ENCODE data around the gene CUBN.
"Not testable (repeated sequence)": the region's sequence is repeated elsewhere in the genome, so short reads cannot be mapped to it uniquely, and the experiment has no call there.

Gene CUBN

DNA sequence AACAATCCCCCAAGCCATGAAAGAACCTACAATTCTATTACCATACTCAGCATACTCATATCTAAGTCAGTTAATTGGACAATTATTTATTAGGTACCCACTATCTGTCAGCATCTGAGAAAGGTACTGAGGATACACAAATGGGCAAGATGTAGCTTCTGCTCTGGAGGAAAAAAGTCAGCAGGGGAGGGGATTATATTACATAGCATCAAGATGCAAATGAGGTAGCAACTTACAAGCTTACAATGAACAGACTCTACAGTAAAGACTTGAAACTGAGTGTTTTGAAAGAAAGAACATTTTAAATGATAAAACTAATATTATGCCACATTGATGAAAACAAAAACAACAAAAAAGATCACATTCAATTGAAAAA is 10.8 kb upstream of the CUBN start:
- DNase-seq = no peak

DNA sequence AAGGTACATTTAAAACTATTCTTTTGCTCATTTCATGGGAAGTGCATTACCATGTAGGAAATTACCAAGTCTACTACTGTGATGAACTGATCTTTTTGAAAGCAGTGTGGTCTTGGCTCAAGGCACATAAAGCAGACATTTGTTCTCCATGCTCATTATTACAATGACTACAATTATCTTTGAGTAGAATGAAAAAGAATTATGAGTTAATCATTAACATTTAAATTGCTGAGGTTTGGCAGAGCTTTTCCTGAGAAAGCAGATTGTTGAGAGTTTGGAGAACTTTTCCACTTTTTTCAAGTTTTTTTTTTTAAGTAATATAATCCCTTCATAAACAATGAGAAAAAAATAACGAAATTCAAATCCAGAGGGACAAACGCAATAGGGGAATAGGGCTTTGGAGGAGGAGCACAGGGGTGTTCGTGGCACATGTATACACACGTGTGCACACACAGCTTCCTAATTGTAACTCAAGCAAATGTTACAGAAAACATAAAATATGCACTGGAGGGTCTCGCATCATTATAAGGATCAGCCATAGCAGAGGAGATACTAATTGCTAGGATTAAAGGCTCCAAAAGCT is 8.9 kb upstream of the CUBN start:
- peak; percentile 44 for DNase-seq

DNA sequence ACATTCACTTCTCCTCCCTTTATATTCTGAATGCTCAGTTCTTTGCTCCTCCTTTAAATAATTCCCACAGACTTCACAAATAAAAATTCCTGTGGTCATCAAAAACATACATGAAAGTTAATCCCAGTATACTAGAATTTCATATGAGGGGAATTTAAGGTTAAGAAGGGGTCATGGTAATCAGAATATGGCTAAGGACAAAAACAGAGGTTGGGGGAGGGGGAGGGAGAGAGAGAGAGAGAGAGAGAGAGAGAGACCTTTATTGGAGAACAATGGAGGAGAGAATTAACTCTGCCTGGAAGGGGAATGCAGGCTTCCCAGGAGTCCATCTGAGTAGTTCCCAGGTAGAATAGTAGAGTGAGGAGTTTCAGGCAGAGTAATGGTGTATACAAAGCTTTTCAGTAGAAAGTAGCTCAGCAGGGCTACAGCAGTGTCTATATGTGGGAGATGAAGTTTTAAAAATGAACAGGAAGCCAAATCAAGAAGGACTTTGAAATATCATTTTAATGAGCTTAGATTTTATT is 5.2 kb upstream of the CUBN start:
- DNase-seq = no peak

DNA sequence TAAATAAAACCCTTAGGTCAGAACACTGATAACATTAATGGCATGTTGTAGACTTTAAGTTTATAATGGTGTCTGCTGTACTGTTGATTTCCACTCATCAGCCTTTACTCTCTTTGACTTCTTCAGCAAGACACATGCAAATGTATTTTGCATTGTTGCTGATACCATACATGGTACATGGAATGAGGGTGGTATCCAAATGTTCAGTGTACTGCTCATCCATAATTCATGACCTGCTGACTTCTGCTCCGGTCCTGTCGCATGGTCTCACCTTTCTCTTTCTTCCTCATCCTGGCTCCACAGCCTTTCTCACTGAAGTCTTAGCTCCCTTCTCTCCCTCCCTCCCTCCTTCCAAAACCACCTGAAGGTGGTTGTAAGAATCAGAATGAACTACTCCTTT is 4.7 kb upstream of the CUBN start:
- no peak for DNase-seq

DNA sequence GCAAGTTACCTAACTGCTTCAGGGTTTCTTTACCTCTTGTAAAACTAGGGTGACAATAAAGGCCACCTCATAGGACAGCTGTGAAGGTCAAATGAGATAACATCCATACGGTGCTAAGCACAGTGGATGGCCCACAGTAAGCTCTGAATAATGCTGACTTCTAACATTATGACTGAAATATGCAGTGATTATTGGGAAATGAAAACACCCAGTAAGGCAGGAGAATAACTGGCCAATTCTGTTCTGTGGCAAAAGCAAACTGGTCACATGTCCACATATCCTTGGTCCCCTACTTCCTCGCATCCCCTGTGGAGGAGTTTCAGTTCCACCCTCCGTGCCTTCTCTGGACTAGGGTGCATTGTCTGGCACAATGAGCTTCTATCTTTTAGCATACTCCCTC is 1.4 kb downstream of the CUBN start:
- DNase-seq = no peak

DNA sequence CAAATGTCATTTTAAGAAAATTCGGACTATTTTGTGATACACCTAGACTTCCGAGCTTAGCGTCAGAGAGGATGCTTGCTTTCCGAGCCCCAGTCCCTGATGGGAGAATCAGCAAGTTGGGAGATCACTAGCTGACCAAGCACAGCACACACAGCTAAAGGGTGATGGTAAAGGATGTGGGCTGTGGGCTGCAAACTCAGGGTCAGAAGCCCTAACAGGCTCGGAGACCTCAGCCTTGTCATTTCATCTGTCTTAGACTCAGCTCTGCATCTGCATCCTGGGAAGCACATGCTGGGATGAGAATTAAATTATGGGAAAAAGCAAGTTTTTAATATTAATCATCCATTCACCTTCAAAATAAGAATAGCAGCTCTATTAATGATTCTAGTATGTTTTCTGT is 3.3 kb downstream of the CUBN start:
- no peak for DNase-seq

DNA sequence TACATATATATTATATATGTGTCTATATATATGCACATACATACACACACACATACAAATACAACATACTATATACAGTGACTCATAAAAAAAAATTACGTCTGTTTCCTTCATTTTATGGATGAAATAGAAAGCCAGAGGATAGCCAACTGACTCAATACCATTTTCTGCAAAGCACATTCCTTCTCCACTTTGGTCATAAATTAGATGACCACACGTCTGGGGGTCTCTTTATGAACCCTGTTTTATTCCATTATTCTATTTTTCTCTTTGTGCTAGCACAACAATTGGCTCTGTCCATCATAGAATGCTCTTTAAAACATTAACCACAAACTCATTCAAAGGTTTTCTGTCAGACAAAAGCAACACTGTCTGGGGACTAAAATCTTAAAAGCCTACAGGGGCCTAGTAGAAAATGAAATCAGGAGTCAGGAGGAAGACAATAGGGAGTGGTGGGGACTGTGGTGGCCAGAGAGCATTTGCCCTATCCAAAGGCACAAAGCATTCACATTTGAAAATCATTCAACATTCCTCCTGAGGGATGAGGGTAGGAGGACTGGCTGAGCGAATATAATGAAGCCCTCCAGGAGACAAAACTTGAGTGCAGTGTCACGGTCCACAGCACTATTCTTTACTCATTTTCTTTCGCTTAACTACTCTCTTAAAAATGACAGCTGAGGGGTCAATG is 4.3 kb downstream of the CUBN start:
- no peak for DNase-seq

DNA sequence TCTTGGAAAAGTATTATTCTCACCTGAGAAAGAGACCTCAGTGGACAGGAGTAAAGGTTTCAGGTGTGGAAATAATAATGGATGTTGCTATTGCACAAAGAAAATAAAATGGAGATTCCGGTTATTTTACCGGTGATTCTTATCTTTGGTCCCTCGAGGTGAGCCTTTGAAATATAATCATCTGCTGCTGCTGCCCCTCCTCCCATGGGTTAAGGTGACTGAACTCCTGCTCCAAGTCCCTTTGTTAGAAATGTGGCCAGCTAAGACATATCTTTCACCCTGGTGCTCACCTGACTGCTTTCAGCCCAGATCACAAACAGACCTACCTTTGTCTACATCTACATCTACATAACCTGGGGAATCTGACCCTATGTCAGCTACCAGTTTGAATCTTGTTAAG is 5.7 kb downstream of the CUBN start:
- no peak for DNase-seq

DNA sequence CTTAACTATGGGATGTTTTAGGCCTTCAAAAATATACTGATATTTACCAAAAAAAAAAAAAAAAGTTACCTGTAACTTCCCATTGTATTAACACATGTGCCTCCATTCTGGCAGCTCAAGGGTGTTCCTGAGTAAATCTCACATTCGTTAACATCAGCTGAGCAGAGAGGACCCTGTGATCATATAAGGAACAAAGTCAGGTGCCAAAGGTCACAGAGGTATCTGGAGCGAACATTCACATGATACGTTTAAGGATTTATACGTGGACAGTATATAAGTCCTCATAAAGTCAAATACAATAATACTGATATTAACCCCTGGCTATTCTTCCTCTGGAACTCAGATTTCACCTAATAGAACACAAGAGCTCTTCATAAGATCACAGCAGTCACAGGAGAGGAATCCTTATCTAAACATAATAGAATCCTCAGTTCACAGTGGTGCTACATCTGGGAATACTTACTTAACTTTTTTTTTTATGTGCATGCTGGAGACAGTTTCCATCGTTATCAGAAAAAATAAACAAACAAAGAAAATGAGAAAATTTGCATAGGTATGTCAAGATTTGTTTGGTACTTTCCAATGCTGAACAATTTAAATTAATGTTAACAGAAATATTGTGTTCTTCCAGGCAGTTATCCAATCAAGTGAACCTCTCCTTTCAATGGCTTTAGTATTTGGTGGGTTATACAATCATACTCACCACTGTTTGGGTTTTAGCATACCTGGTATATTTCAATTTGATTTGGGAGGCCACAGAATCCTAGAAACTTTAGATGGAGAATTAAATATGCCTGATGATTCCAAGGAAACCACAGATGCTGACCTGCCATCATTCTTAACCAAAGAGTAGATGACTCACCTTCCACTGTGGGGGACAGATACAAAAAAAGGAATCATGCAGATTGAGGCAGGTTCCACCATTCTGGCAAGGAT is 6.6 kb downstream of the CUBN start:
- peak; percentile 30 for DNase-seq

DNA sequence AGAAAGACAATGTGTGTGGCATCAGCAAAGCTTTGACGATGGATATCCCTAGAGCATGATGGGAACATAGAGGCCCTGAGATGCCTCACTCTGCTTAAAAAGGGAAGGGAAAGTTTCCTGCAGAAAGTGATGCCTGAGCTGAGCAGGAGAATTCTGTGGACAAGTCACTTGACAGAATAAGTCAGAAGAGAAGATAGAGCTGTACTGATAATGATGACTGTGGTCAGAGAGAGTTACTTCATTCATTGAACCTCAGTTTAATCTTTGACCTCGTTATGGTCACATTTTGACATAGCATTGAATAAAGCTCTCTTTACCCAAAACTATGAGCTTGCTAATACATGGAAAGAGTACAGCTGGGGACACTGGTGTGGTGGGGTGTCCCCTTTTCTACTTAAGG is 7.6 kb downstream of the CUBN start:
- DNase-seq = no peak

DNA sequence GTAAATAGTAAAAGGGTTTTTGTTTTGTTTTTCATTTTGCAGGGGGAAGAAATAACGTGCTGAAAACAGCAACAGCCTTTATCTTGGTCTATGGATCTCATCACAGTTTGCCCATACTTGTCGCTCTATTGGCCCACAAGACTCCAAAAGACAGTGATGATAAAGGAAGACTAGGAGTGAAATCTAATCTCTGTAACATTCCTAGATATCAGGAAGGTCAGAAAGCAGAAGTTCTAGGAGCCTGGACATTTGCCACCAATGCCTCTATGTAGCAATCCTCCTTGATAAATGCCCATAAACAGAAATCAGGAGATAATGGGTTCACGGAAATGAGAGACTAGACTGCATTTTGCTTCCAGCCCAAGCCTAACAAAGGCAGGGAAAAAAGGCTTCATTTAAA is 8.9 kb downstream of the CUBN start:
- DNase-seq = no peak

DNA sequence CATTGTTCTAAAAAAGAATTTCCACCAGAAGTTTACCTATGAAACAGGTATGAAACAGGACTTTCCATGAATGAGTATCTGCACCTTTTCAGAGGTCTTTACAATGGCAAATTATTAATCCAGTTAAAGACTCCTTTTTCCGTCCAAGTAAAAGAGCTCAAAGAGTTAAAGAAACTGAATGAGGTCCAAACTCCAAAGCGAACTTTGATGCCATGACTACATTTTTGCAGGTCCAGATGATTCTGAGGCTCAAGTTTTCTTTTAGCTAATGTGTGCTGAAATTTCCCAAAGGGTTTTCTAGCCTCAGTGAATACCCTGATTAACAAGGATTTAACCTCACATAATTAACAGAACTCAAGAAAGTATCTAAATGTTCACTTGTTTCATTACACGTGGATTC is 9.8 kb downstream of the CUBN start:
- DNase-seq = no peak

DNA sequence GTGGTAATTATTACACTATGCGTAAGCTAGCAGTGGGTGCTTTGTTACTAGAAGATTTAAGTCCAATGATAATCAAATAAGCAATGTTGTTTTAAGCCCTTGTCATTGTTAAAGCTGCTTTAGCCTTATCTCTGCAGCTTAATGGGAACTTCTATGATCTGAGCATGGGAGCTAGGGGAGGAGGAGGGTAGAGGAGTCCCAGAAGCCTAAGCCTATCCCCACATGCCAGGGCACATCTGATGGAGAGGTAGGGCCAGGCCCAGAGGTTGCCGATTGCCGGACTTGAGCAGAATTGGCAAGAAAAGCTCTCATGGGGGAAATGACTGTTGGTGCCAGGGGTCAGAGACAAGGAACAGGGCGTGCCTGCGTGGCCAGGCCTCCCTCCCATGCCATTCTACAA is 13.4 kb downstream of the CUBN start:
- no peak for DNase-seq

DNA sequence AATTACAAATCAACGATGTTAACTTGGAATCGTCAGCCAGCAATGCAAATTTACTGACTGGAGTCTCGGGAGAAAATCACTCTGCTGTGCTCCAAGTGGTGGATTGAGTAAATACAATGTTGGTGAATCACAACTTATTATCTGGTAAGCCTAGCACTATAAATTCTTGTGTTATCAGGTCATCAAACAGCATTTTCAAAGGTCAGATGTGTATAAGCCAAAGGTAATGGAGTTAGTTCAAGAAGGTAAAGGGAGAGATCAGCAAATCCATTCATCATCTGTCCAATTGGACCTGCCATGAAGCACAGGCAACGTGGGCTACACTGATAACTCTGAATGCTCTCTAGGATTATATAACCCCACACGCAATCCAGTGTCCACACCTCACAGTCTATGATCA is 13.9 kb downstream of the CUBN start:
- peak; percentile 16 for DNase-seq

DNA sequence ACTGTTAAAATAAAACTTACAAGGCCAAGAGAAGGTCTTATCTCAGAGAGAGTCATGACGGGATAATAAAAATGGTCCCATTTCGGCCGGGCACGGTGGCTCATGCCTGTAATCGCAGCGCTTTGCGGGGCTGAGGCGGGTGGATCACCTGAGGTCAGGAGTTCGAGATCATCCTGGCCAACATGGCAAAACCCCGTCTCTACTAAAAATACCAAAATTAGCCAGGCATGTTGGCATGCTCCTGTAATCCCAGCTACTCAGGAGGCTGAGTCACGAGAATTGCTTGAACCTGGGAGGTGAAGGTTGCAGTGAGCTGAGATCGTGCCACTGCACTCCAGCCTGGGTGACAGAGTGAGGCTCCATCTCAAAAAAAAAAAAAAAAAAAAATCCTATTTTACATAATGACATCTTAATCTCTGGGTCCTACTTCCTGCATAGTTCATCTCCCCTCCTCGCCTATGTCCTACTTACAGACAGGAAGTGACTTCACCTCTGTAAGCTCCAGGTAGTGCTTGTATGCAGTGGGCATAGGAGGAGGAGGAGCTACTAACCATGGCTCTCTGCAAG is 14.7 kb downstream of the CUBN start:
- not testable (repeated sequence) for DNase-seq

DNA sequence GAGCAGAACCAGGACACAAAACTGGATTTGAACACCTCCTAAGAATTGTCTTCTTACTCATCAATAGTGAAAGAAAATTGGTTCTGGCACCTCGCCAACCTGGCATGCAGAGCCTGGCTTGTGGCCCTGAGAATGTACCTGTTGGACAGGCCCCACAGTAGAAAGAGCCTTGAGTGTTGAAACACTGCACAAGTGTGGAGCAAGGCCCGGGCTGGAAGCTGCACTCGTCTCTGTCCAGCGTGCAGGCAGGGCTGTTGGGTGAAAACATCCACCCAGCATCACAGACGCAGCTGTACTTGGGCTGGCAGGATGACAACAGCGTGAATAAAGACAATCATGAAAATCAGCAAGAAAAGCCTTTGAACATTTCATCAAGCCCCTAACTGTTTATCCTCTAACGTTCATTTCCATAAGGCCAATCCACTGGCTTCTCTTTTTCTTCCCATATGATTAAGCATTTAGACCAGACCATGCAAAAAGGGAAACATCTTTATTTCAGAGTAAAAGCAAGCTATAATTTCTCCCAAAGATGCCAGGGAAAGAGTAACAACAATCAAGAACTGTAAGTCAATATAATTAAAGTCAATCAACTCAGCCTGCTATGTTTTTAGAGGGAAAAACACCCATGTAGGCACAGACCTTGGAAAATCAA is 15.6 kb downstream of the CUBN start:
- no peak for DNase-seq

DNA sequence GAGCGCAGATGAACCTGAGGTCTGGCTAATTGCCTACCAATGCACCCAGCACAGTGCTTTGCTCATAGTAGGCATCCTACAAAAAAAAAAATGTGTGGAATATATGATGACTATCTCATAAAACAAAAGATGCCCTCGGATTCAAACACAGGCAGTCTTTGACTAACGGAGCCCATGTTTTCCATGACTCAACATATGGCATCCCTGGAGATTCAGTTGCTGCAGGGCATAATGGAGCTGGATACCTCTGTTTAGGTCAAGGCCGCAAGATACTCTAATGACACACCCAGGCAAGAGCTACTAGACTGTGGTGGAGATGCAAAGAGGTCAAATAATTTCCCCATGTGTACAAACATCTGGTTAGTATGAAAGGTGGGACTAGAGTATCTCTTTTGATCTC is 16.3 kb downstream of the CUBN start:
- DNase-seq = no peak

DNA sequence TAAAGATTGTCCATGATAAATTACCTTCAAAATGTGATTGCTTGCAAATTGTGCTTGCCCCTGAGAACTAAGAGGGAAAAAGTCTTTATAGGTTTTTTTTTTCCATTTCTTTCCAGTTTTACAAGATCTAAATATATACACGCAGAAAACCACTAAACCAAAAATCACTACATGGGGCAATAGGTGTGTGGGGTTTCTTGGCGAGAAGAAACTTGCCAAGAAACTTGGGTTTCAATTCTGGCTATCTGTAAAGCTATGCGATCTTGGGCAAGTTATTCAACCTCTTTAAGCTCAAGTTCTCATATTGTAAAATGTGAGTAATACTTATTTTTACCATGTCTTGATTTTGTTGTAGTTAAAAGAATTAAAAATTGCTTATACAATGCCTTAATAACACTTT is 17.0 kb downstream of the CUBN start:
- no peak for DNase-seq

DNA sequence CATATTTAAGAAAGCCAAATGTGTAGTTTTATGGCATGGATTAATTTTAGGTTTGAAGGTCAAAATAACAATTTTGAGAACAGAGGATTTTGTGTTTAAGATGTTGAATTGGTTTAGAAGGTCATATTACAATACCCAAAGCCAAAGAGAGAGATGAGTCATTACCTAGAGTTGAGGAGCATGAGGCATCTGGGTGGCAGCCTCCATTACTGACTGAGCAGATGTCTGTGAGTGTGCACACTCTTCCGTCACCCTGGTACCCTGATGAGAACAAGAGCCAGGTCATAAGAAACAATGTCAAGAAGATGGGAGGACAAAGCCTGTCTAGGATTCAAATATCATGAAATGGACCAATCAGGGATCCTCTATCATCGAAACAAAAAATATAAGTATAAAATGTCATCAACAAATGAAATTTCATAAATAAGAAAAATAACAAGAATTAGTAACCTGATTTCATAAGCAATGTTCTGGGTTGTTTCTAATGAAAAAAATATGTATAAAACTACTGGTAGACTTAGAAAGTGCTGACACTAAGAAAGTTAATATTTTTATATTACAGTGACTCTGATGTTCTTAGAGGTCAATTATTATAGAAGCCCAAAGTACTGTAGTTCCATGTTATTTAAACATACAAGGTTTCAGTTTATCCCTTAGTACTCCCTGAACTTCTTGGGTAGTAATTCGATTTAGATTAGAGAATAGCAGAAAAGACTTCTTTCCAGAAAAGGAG is 20.0 kb downstream of the CUBN start:
- DNase-seq = no peak

DNA sequence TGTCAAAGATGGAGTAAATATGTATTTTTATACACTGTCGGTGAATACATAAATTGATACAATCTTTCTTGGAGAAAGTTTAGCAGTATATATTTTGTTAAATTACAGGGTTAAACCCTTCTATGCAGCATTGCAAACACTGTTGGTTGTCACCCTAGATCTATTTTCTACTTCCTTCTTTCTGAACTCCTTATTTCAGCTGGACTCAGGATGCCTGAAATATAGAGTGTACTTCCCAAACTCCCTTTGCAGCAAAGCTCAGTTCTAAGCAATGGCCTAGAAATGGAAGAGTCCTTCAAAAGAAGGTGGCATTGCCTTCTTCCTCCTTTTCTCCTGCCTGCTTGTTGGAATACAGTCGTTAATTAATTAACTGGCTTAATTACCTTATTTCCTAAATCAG is 20.6 kb downstream of the CUBN start:
- no peak for DNase-seq

DNA sequence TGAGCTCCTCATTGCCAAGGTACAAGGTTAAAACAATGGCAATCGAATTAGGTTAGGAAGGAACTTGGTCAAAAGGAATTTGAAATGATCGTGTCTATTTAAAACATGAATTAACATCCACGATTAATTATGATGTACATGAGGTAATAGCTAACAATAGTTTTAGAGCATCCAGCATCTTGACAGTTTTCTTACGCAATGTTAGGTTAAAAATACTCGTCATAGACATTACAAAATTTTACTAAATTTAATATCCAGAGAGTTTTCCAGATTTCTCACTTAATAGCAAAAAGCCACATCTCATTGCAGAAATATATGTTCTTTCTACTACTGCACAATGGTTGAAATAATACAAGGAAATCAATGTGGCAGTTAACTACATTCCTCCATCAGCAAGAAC is 22.6 kb downstream of the CUBN start:
- no peak for DNase-seq

DNA sequence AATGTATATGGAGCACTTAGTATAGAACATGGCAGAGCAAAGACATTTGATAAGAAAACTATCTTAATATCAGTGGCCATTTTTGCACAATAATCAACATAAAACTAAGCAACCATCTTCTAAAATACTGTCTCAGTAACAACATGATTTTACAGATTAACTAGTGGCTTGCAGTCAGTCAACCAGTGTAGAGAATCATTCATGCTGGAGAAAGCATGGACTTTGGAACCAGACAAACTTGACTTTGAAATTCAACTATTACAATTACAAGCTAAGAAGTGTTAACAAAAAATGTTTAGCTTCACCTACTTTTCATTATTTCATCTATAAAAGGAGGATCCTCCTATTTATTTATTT is 27.7 kb downstream of the CUBN start:
- no peak for DNase-seq
